Panc1 (cell line): ENCODE measurements around the gene NMNAT3.

Source experiments
- POLR2AphosphoS5 ChIP-seq: IDR thresholded peaks from 2 replicates; pipeline ENCODE4 v1.6.1; 2012; ENCODE audit warnings: mild to moderate bottlenecking, low read depth, low read length, moderate library complexity
- SIN3A ChIP-seq: IDR thresholded peaks from 2 replicates; pipeline ENCODE4 v1.6.1; 2012; ENCODE audit warnings: low read depth, mild to moderate bottlenecking, low read length, moderate library complexity, borderline replicate concordance; ENCODE audit not compliant: insufficient read depth
- TF ChIP-seq, protein P1 (sequence below): fragments of 450-650 bp; IDR thresholded peaks from 2 replicates; pipeline ENCODE4 v1.5.1; 2017; ENCODE audit warnings: mild to moderate bottlenecking
- TF ChIP-seq, protein P2 (sequence below), 2 experiments: IDR thresholded peaks; 2 replicates each; pipeline ENCODE4 v1.6.1; 2011 to 2012; ENCODE audit warnings: low read depth in 2 of 2, control low read depth in 1 of 2, low read length in 1 of 2, mild to moderate bottlenecking in 1 of 2, moderate library complexity in 1 of 2; ENCODE audit not compliant: insufficient read depth in 1 of 2

DNA sequence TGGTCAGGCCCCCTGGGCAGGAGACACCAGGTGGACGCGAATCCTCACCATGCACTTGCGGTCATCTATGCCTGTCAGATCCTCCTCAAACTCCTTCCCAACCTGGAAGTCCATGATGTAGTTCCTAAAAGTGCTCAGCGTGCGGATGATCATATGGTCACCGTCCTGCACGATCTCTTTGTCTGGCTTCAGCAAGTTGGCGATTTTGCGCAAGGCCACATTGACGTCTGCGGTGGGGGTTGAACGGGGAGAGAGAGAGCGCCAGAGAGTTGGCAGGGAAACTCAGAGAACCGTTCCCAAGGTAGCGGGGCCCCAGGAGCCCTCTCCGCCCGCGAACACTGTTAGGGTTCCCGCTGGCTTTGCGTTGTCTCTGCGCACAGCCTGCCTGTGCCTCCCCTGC is 139.0 kb downstream of the NMNAT3 start:
- TF ChIP-seq, protein P1, sequence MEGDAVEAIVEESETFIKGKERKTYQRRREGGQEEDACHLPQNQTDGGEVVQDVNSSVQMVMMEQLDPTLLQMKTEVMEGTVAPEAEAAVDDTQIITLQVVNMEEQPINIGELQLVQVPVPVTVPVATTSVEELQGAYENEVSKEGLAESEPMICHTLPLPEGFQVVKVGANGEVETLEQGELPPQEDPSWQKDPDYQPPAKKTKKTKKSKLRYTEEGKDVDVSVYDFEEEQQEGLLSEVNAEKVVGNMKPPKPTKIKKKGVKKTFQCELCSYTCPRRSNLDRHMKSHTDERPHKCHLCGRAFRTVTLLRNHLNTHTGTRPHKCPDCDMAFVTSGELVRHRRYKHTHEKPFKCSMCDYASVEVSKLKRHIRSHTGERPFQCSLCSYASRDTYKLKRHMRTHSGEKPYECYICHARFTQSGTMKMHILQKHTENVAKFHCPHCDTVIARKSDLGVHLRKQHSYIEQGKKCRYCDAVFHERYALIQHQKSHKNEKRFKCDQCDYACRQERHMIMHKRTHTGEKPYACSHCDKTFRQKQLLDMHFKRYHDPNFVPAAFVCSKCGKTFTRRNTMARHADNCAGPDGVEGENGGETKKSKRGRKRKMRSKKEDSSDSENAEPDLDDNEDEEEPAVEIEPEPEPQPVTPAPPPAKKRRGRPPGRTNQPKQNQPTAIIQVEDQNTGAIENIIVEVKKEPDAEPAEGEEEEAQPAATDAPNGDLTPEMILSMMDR, result no peak
- TF ChIP-seq POLR2AphosphoS5 (no peak), SIN3A (no peak)
- TF ChIP-seq, protein P2, sequence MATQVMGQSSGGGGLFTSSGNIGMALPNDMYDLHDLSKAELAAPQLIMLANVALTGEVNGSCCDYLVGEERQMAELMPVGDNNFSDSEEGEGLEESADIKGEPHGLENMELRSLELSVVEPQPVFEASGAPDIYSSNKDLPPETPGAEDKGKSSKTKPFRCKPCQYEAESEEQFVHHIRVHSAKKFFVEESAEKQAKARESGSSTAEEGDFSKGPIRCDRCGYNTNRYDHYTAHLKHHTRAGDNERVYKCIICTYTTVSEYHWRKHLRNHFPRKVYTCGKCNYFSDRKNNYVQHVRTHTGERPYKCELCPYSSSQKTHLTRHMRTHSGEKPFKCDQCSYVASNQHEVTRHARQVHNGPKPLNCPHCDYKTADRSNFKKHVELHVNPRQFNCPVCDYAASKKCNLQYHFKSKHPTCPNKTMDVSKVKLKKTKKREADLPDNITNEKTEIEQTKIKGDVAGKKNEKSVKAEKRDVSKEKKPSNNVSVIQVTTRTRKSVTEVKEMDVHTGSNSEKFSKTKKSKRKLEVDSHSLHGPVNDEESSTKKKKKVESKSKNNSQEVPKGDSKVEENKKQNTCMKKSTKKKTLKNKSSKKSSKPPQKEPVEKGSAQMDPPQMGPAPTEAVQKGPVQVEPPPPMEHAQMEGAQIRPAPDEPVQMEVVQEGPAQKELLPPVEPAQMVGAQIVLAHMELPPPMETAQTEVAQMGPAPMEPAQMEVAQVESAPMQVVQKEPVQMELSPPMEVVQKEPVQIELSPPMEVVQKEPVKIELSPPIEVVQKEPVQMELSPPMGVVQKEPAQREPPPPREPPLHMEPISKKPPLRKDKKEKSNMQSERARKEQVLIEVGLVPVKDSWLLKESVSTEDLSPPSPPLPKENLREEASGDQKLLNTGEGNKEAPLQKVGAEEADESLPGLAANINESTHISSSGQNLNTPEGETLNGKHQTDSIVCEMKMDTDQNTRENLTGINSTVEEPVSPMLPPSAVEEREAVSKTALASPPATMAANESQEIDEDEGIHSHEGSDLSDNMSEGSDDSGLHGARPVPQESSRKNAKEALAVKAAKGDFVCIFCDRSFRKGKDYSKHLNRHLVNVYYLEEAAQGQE (IDR thresholded peaks at IDR 0.05; ENCODE audit: insufficient read depth in 1 of 2, low read depth in 2 of 2, low read length in 1 of 2), result no peak
